SK-N-SH treated with all-trans-retinoic acid at 6 μM for 48 hours (cell line): ENCODE measurements around the gene GLB1L3.
"Not testable (repeated sequence)": the region's sequence is repeated elsewhere in the genome, so short reads cannot be mapped to it uniquely, and the experiment has no call there.

Source experiments
- ATAC-seq: fragments of 200-7000 bp; cut with Tn5 transposase; 3 replicates; pipeline ENCODE4 v1.9.1; 2020; ENCODE audit warnings: mild to moderate bottlenecking, moderate library complexity
- ARNTL ChIP-seq: fragments of 450-650 bp; formaldehyde crosslinking; IDR thresholded peaks from 2 replicates; pipeline ENCODE4 v1.5.0; 2020; ENCODE audit warnings: low read depth, mild to moderate bottlenecking, moderate library complexity, borderline replicate concordance
- BACH2 ChIP-seq: fragments of 250-450 bp; sonication (Bioruptor Pico); IDR thresholded peaks from 2 replicates; pipeline ENCODE4 v1.9.0; 2021; ENCODE audit warnings: mild to moderate bottlenecking, borderline replicate concordance
- CREB5 ChIP-seq: fragments of 250-450 bp; sonication (Bioruptor Pico); IDR thresholded peaks from 2 replicates; pipeline ENCODE4 v1.5.1; 2020; ENCODE audit warnings: low read depth, mild to moderate bottlenecking, moderate library complexity
- CSDC2 ChIP-seq: fragments of 250-450 bp; sonication (Bioruptor Pico); IDR thresholded peaks from 2 replicates; pipeline ENCODE4 v1.5.0; 2020; ENCODE audit warnings: mild to moderate bottlenecking, moderate library complexity
- ISL1 ChIP-seq: fragments of 250-450 bp; sonication (Bioruptor Pico); IDR thresholded peaks from 2 replicates; pipeline ENCODE4 v2.1.2; 2022; ENCODE audit warnings: mild to moderate bottlenecking, moderate library complexity
- OSR1 ChIP-seq: fragments of 250-450 bp; sonication (Bioruptor Pico); IDR thresholded peaks from 2 replicates; pipeline ENCODE4 v1.8.0; 2022; ENCODE audit warnings: moderate library complexity, mild to moderate bottlenecking, inconsistent platforms
- PATZ1 ChIP-seq: fragments of 250-450 bp; sonication (Bioruptor Pico); IDR thresholded peaks from 2 replicates; pipeline ENCODE4 v1.8.0; 2020; ENCODE audit warnings: mild to moderate bottlenecking, moderate library complexity, borderline replicate concordance
- POU6F1 ChIP-seq: fragments of 250-450 bp; sonication (Bioruptor Pico); IDR thresholded peaks from 2 replicates; pipeline ENCODE4 v1.8.0; 2021; ENCODE audit warnings: low read depth, mild to moderate bottlenecking, moderate library complexity, borderline replicate concordance
- PPARA ChIP-seq: fragments of 250-450 bp; sonication (Bioruptor Pico); IDR thresholded peaks from 2 replicates; pipeline ENCODE4 v1.5.0; 2020; ENCODE audit warnings: mild to moderate bottlenecking, borderline replicate concordance
- RARB ChIP-seq: fragments of 250-450 bp; sonication (Bioruptor Pico); IDR thresholded peaks from 2 replicates; pipeline ENCODE4 v1.8.0; 2021; ENCODE audit warnings: mild to moderate bottlenecking, moderate library complexity
- SNAI2 ChIP-seq: fragments of 250-450 bp; sonication (Bioruptor Pico); IDR thresholded peaks from 2 replicates; pipeline ENCODE4 v1.5.0; 2020; ENCODE audit warnings: mild to moderate bottlenecking, moderate library complexity
- TCF4 ChIP-seq: fragments of 250-450 bp; sonication (Bioruptor Pico); IDR thresholded peaks from 2 replicates; pipeline ENCODE4 v1.8.0; 2021; ENCODE audit warnings: mild to moderate bottlenecking, moderate library complexity, borderline replicate concordance
- TOX ChIP-seq: fragments of 250-450 bp; sonication (Bioruptor Pico); IDR thresholded peaks from 2 replicates; pipeline ENCODE4 v1.8.0; 2021; ENCODE audit warnings: mild to moderate bottlenecking, moderate library complexity, borderline replicate concordance
- TSHZ2 ChIP-seq: fragments of 250-450 bp; sonication (Bioruptor Pico); IDR thresholded peaks from 2 replicates; pipeline ENCODE4 v1.5.0; 2020; ENCODE audit warnings: mild to moderate bottlenecking, moderate library complexity
- ZFP3 ChIP-seq: fragments of 250-450 bp; sonication (Bioruptor Pico); IDR thresholded peaks from 2 replicates; pipeline ENCODE4 v1.5.0; 2020; ENCODE audit warnings: mild to moderate bottlenecking, moderate library complexity
- ZNF70 ChIP-seq: fragments of 450-650 bp; formaldehyde crosslinking; IDR thresholded peaks from 2 replicates; pipeline ENCODE4 v1.5.0; 2020; ENCODE audit warnings: mild to moderate bottlenecking, moderate library complexity
- ZNF8 ChIP-seq: fragments of 450-650 bp; formaldehyde crosslinking; IDR thresholded peaks from 2 replicates; pipeline ENCODE4 v1.5.0; 2020; ENCODE audit warnings: mild to moderate bottlenecking, moderate library complexity

The GLB1L3 gene

GRCh38 chr11:134343646-134344045 is 67.5 kb downstream of the GLB1L3 start (continued):
- TF ChIP-seq BACH2 (CRISPR knock-in tag), result no peak
- no peak for TF ChIP-seq CREB5 (CRISPR knock-in tag)
- no peak for TF ChIP-seq ARNTL (CRISPR knock-in tag)

- not testable (repeated sequence) for ATAC-seq
Observed at GRCh38 chr11:134344497-134345236, 68.5 kb downstream of the GLB1L3 start.

- ATAC-seq, result no peak
- TF ChIP-seq ZNF70 (CRISPR knock-in tag) (no peak), ARNTL (CRISPR knock-in tag) (no peak), TCF4 (CRISPR knock-in tag) (no peak), ZNF8 (CRISPR knock-in tag) (no peak), ISL1 (no peak), ZFP3 (CRISPR knock-in tag) (no peak), PPARA (CRISPR knock-in tag) (no peak), POU6F1 (CRISPR knock-in tag) (no peak), TOX (CRISPR knock-in tag) (no peak)
Observed at GRCh38 chr11:134345237-134345550, 69.0 kb downstream of the GLB1L3 start.

- ATAC-seq, result no peak
- TF ChIP-seq SNAI2 (CRISPR knock-in tag) (no peak), ZNF70 (CRISPR knock-in tag) (no peak), PPARA (CRISPR knock-in tag) (no peak), CSDC2 (CRISPR knock-in tag) (no peak), TSHZ2 (CRISPR knock-in tag) (no peak), POU6F1 (CRISPR knock-in tag) (no peak), TCF4 (CRISPR knock-in tag) (no peak), ZNF8 (CRISPR knock-in tag) (no peak), ARNTL (CRISPR knock-in tag) (no peak), OSR1 (no peak), BACH2 (CRISPR knock-in tag) (no peak)
Observed at GRCh38 chr11:134346101-134346975, 70.2 kb downstream of the GLB1L3 start.

- TF ChIP-seq BACH2 (CRISPR knock-in tag) (no peak), TCF4 (CRISPR knock-in tag) (no peak), PATZ1 (CRISPR knock-in tag) (no peak), ZNF70 (CRISPR knock-in tag) (no peak), PPARA (CRISPR knock-in tag) (no peak), RARB (CRISPR knock-in tag) (no peak), OSR1 (no peak)
- ATAC-seq, result no peak
Observed at GRCh38 chr11:134346976-134347350, 70.8 kb downstream of the GLB1L3 start.
